ENCODE results near the gene EHD1.
A peak's percentile ranks its signal among the peaks of the same experiment; 100 is the strongest.

Gene EHD1

GRCh38 chr11:64872790-64873488 lies 5.5 kb downstream of the EHD1 start:
- no peak for DNase-seq (ENCODE audit: low read depth in 2 of 2)

GRCh38 chr11:64871492-64871891 lies 6.9 kb downstream of the EHD1 start:
- DNase-seq (ENCODE audit: low read depth in 2 of 2) = no peak

DNA sequence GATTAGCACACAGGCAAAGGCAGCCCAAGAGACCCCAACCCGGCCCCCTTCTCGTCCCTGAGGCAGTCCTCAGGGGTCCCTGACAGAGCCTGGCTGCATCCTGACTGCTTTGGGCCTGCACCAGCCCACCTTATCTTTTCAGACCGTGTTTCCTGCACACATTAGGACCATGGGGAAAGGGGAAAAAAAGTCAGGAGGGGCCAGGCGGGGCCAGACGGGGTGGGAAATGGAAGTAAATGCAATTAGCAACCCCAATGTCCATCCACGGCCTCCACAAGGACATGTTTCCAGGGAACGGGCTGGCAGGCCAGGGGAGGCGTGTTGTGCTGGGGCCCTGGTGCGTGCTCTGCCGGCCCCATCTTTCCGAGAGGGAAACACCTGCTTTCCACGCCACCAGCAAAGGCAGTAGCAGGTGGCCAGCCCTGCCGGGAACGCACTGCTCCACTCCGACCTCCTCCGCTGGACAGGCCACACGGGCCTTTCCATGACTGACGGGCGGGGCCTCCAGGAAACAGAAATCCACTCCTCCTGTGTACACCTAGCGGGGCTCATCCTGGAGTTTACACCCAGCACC lies 7.4 kb downstream of the EHD1 start:
- no peak for DNase-seq (ENCODE audit: low read depth in 2 of 2)

DNA sequence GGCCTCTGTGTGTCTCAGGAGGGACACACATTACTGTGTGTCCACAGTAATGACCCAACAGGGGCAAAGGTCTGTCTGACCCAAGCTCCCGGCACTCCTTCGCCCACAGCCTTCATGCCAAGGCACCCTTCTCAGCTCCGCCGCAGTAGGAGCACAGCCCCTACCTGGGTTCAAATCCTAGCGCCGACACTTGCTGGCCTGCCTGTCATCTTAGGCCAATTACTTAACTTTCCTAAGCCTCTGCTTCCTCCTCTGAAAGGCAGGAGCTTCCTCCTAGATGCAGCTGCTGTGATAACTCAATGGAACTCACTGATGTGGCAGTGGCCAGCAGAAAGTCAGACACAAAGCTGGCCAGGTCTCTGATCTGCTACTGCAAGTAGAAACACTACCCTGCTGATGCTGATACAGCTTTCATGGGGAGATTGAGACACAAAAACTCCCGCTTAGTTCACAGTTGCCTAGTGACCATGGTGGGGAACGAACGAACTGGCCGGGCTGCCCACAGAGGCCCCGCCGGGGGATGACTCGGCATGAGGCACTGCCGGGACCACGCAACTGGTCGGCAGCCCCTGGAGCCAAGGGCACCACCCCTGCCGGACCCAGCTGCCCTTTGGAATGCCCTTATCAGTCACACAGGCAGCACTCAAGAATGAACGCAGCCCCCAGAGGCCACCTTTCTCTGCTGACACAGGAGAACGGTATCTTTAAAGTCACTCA lies 8.1 kb downstream of the EHD1 start:
- no peak for DNase-seq (ENCODE audit: low read depth in 2 of 2)

GRCh38 chr11:64869571-64870175 lies 8.7 kb downstream of the EHD1 start:
- DNase-seq (ENCODE audit: low read depth in 2 of 2) = no peak

GRCh38 chr11:64868904-64869570 lies 9.4 kb downstream of the EHD1 start:
- DNase-seq (ENCODE audit: low read depth in 2 of 2) = no peak

DNA sequence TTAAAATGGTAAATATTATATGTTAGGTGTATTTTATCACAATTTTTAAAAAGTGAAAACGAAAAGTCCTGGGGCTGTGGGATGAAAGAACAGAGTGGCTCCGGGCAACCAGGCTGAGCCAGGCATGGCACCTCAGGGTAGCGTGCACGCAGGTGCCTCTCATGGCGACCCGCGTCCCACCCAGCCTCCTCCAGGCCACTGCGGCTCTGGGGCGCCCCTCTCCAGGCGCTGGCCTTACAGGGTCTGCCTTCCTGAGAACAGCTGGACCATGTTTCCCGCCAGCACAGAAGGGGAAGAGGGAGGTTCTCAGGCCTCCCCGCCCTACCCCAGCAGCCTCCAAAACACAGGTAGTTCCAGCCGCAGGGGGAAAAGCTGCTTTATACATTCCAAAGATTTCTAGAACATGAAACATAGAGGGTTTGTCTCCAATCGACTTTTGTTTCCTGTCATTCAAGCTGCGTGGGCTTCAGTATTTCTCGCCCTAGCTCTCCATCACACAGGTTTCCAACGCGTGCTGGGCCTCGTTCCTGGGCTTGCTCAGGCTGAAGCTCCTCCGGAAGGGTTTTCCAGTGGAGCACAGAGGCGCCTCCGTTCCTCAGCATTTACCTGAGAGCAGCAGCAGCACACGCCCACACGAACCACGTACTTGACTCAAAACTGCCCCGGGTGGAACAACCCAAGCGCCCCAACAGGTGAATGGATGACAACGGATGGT lies 10.5 kb downstream of the EHD1 start:
- no peak for DNase-seq (ENCODE audit: low read depth in 2 of 2)

GRCh38 chr11:64866173-64866491 lies 12.3 kb downstream of the EHD1 start:
- DNase-seq (ENCODE audit: low read depth in 2 of 2) = no peak

DNA sequence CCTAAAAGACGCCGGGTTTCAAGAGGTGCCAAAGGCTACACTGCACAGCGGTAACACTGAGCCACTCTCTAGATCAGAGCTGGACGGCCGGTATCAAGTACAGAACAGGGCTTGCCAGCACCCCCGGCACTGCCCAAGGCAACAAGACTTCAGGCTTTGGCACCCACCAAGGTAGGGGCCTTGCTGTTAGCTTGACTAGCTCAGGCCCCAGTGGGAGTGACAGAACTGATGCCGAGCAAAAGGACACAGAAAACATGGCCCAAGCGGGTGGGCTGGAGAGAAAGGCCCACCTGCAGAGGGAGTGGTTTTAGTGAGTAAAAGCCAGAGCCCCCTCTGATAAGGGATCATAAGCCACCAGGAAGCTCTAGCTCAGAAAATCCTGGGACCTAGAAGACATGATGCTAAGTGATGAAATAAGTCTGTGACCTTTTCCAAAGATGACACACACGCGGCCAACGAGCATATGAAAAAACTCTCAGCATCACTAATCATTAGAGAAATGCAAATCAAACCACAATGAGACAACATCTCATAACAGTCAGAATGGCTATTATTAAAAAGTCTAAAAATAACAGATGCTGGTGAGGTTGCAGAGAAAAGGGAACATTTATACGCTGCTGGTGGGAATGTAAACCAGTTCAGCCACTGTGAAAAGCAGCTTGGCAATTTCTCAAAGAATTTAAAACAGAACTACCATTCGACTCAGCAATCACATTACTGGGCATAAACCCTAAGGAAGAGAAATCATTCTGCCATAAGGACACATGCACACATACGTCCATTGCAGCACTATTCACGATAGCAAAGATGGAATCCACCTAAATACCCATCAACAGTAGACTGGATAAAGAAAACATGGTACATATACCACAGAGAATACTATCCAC lies 12.9 kb downstream of the EHD1 start:
- DNase-seq (ENCODE audit: low read depth in 2 of 2) = no peak

GRCh38 chr11:64864473-64865285 lies 13.7 kb downstream of the EHD1 start:
- DNase-seq (ENCODE audit: low read depth in 2 of 2) = peak; percentile 78 to 81

DNA sequence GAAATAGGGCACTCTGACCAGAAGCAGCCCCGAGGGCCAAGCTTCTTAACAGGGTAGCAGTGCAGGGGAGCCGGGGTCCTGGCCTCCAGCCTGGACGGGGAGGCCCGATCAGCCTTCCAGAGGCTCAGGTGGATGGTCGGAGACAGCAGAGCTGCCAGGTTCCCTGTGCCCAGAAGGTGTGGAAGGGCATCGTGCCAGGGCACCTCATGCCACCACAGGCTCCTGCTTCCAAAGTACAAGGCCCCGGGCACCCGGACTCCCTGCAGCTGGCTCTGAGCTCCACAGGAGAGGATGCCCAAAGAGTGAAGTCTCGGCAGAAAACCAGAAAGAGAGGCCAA lies 14.3 kb downstream of the EHD1 start:
- no peak for DNase-seq (ENCODE audit: low read depth in 2 of 2)

DNA sequence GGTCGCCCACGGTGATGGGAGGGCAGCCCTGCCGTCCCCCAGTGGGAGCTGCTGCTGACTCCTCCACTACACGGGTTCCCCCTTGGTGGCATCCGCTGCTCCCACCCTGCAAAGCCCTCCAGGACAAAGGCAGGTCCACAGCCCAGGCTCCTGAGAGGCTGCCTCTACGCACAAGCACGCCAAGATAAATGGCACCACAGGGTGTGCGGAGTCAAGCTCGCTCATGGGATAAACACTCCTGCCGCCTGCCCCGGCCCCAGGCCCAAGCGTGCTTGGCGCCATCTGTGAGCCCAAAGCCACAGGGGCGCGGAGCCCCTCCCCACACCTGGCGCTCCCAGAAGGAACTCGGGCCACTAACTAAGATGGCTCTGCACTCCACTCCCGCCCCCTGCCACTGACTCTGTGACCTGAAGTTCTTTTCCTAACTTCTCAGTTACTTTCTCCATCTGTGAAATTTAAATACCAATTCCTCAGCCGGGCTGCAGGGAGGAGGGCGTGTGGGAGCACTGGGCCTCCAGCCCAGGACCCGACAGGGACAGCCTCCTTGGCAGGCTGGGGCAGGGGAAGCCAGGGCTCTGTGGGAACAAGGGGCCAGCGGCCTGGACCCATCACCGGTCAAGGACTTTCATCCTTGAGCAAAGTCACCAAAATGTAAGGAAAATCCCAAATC lies 14.9 kb downstream of the EHD1 start:
- no peak for DNase-seq (ENCODE audit: low read depth in 2 of 2)

DNA sequence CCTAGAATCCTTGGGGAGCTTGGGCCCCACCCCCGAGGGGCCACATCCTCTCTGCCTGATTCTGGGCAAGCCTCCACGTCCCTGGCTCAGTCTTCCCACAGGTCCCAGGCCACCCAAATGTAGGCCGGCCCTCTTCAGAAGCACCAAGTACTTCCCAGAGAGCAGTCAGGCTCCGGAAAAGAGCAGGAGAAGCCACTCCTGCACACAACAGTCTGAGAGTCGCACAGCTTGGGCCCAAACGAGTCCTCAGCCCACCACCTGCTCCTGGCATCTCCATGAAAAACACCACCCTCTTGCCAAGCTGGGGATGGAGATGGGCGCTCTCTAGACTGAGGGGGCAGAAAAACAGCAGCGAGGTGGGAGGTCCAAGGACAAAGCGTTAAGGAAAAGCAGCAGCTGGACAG lies 15.4 kb downstream of the EHD1 start:
- DNase-seq (ENCODE audit: low read depth in 2 of 2) = no peak

DNA sequence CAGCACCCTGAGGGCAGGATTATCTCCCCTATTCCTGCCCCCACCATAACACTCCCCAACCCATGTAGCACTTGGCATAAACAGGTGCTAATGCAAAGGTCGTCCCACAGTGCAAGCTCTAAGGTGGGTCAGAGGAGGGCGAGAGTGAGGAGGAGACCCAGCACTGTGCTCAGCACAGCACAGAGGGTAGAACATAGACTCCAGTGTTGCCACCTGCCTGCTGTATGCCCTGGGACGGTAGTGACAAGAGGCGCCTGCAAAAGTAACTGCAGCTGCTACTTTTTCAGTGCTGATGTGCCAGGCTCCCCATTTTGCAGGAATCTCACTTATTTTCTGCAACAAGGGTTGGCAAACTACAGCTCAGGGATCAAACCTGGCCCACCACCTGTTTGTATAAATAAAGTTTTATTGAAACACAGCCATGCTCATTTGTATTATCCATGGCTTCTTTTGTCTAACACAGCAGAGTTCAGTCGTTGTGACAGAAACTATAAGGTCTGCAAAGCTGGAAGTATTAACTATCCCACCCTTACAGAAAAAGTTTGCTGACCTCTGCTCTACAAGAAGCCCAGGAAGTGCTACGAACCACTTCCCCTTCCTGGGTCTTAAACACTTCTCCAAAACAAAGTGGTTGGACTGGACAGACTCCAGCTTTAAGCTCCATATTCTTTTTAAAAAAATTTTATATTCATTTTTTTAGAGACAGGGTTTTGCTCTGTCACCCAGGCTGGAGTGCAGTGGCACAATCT lies 17.0 kb downstream of the EHD1 start:
- no peak for DNase-seq (ENCODE audit: low read depth in 2 of 2)

DNA sequence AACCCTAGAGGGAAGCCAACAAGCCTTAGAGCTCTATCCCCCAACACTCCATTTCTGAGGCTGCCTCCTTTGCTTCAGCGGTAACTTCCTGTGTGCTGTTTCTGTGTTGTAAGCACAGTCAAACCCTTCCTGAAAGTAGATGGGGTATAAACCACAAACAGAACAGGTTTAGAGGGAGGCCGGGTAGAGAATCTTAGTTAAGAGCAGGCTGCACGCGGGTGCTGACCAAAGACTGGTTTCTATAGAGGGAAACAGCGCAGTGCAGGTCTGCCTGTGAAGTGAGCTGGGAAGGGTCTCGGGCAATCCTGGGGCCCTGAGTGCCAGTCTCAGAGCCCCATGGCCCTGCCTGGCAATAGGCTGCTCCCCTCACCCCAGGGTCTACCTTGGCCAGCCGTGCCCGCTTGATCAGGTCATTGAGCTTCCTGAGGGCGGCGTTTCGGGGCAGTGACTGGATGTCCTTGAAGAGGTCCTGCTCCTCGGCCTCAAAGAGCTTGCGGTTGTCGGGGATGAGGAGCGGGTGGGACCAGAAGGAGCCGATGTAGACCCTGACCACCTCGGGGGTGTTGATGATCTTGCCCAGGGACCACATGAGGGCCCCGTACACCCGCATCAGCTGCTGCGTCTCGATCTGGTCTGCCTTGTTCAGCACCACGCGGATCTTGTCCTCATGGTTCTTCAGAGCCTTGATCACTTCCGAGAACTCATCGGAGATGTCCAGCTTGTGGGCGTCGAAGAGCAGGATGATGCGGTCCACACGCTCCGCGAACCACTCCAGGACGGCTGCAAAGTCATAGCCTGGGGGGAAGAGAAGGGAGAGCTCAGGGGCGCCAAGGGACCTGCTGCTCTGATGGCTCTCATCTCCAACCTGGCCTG lies 18.6 kb downstream of the EHD1 start:
- peak; percentile 65 to 68 for DNase-seq (ENCODE audit: low read depth in 2 of 2)

GRCh38 chr11:64858467-64859263 lies 19.8 kb downstream of the EHD1 start:
- no peak for DNase-seq (ENCODE audit: low read depth in 2 of 2)

- no peak for DNase-seq (ENCODE audit: low read depth in 2 of 2)
Observed at GRCh38 chr11:64857485-64857884, 20.9 kb downstream of the EHD1 start.
